SK-N-SH (cell line): ENCODE data around the gene BCL2L11. TPM values are rescaled to one million over a fixed set of nuclear protein-coding genes. Genes with fewer than 3 reads are reported as not detected.

ENCODE experiments used
- CTCF ChIA-PET: fragments of 300-600, 350-600 bp; formaldehyde crosslinking; extraction: SDS; loops from one replicate; lab custom pipeline; 2021; lab: Yijun Ruan, JAX
- POLR2A ChIA-PET: fragments of 350-600 bp; sonication (Branson Sonifier 250); formaldehyde crosslinking; extraction: SDS; loops from one replicate; lab custom pipeline; 2020; ENCODE audit warnings: antibody characterized with exemption, inconsistent platforms; lab: Yijun Ruan, JAX
- DNase-seq: peaks from one replicate; pipeline ENCODE4 v3.0.0; 2012
- H2AFZ ChIP-seq: fragments of 200-600 bp; sonication (generic); 2 replicates; pipeline ENCODE4 v1.8.1; 2016; ENCODE audit warnings: antibody characterized with exemption, mild to moderate bottlenecking, low read depth
- H3F3A ChIP-seq: fragments of 200-600 bp; sonication (generic); replicated peaks from 2 replicates; pipeline ENCODE3; 2016; ENCODE audit warnings: antibody characterized with exemption, mild to moderate bottlenecking; ENCODE audit not compliant: insufficient read depth
- H3K27ac ChIP-seq, 2 experiments: fragments of 200-500 bp in 1 of 2; fragments of 200-600 bp in 1 of 2; sonication (Bioruptor generic) in 1 of 2; sonication (generic), shearing (Covaris generic) in 1 of 2; 2 replicates each; pipeline versions ENCODE4 v1.5.1 to v1.6.1; 2014 to 2016; ENCODE audit warnings: low read depth in 2 of 2, inconsistent platforms in 1 of 2, low read length in 1 of 2, mild to moderate bottlenecking in 1 of 2, mixed read lengths in 1 of 2
- H3K27me3 ChIP-seq: fragments of 200-600 bp; sonication (generic), shearing (Covaris generic); 2 replicates; pipeline ENCODE4 v1.6.1; 2016; ENCODE audit warnings: mixed run types; ENCODE audit not compliant: insufficient read depth
- H3K36me3 ChIP-seq, 2 experiments: fragments of 200-500 bp in 1 of 2; fragments of 200-600 bp in 1 of 2; sonication (Bioruptor generic) in 1 of 2; sonication (generic) in 1 of 2; replicated peaks in 1 of 2; 2 replicates each; pipeline versions ENCODE3 to v1.5.1; 2014 to 2016; ENCODE audit warnings: low read length in 1 of 2, mild to moderate bottlenecking in 1 of 2; ENCODE audit not compliant: insufficient read depth in 2 of 2, control insufficient read depth in 1 of 2
- H3K4me1 ChIP-seq, 2 experiments: fragments of 200-500 bp in 1 of 2; fragments of 200-600 bp in 1 of 2; sonication (Bioruptor generic) in 1 of 2; sonication (generic), shearing (Covaris generic) in 1 of 2; 2 replicates each; pipeline versions ENCODE4 v1.5.1 to v1.6.1; 2014 to 2016; ENCODE audit warnings: low read depth in 1 of 2, low read length in 1 of 2, mixed run types in 1 of 2; ENCODE audit not compliant: insufficient read depth in 2 of 2, control insufficient read depth in 1 of 2
- H3K4me2 ChIP-seq: fragments of 200-600 bp; sonication (generic), shearing (Covaris generic); 2 replicates; pipeline ENCODE4 v1.6.1; 2017; ENCODE audit warnings: mixed run types
- H3K4me3 ChIP-seq, 2 experiments: fragments of 200-500 bp in 1 of 2; fragments of 200-600 bp in 1 of 2; sonication (Bioruptor generic) in 1 of 2; sonication (generic), shearing (Covaris generic) in 1 of 2; 2 replicates each; pipeline versions ENCODE4 v1.5.1 to v1.8.1; 2014 to 2016; ENCODE audit warnings: low read depth in 2 of 2, inconsistent platforms in 1 of 2, low read length in 1 of 2, mild to moderate bottlenecking in 1 of 2, mixed read lengths in 1 of 2, moderate library complexity in 1 of 2
- H3K79me2 ChIP-seq: fragments of 200-600 bp; sonication (generic); 2 replicates; pipeline ENCODE4 v1.8.1; 2017; ENCODE audit warnings: mild to moderate bottlenecking; ENCODE audit not compliant: insufficient read depth
- H3K9ac ChIP-seq: fragments of 200-600 bp; sonication (generic); 2 replicates; pipeline ENCODE4 v1.6.1; 2017; ENCODE audit warnings: mixed run types
- H3K9me2 ChIP-seq: fragments of 200-600 bp; sonication (generic); 2 replicates; pipeline ENCODE4 v1.6.1; 2017; ENCODE audit warnings: mixed run types
- H3K9me3 ChIP-seq: fragments of 200-600 bp; sonication (generic); 2 replicates; pipeline ENCODE4 v1.6.1; 2017; ENCODE audit warnings: mixed run types, mild to moderate bottlenecking, moderate library complexity
- H4K20me1 ChIP-seq: fragments of 200-600 bp; sonication (generic); 2 replicates; pipeline ENCODE4 v1.6.1; 2017; ENCODE audit warnings: mild to moderate bottlenecking, mixed run types; ENCODE audit not compliant: insufficient read depth
- CTCF ChIP-seq: fragments of 200-600 bp; sonication (generic); IDR thresholded peaks from 2 replicates; pipeline ENCODE4 v1.6.1; 2017; ENCODE audit warnings: antibody characterized with exemption, mild to moderate bottlenecking, moderate library complexity
- ELF1 ChIP-seq: IDR thresholded peaks from 2 replicates; pipeline ENCODE4 v1.4.0; 2012
- EZH2phosphoT487 ChIP-seq: fragments of 200-600 bp; sonication (generic); IDR thresholded peaks from 2 replicates; pipeline ENCODE4 v1.6.1; 2017; ENCODE audit warnings: low read depth, mixed run types, mild to moderate bottlenecking, antibody characterized with exemption, moderate library complexity, borderline replicate concordance
- FOXM1 ChIP-seq: IDR thresholded peaks from 2 replicates; pipeline ENCODE4 v1.4.0; 2012; ENCODE audit warnings: low read depth, mild to moderate bottlenecking
- GATA2 ChIP-seq: sonication (generic); formaldehyde crosslinking; IDR thresholded peaks from 2 replicates; pipeline ENCODE4 v1.5.0; 2020; ENCODE audit warnings: mild to moderate bottlenecking, missing genetic modification reagents
- JUND ChIP-seq: IDR thresholded peaks from 2 replicates; pipeline ENCODE4 v1.4.0; 2012
- MEF2A ChIP-seq: IDR thresholded peaks from 2 replicates; pipeline ENCODE4 v1.4.0; 2012; ENCODE audit warnings: low read depth, borderline replicate concordance
- MXI1 ChIP-seq: IDR thresholded peaks from 2 replicates; pipeline ENCODE4 v1.6.1; 2012; ENCODE audit warnings: mild to moderate bottlenecking, low read depth, low read length, improper control_type of control experiment
- NRF1 ChIP-seq: IDR thresholded peaks from 2 replicates; pipeline ENCODE4 v1.6.1; 2012; ENCODE audit warnings: low read depth, mild to moderate bottlenecking, low read length
- POLR2AphosphoS5 ChIP-seq: IDR thresholded peaks from 2 replicates; pipeline ENCODE4 v1.6.1; 2012; ENCODE audit warnings: low read depth, low read length
- RAD21 ChIP-seq: IDR thresholded peaks from 2 replicates; pipeline ENCODE4 v1.6.1; 2012; ENCODE audit warnings: mild to moderate bottlenecking, low read length
- RCOR1 ChIP-seq: fragments of 150-350 bp; IDR thresholded peaks from 2 replicates; pipeline ENCODE4 v1.6.1; 2017; ENCODE audit warnings: antibody characterized with exemption, low read length
- SIN3A ChIP-seq: IDR thresholded peaks from 2 replicates; pipeline ENCODE4 v1.6.1; 2012; ENCODE audit warnings: low read depth, mild to moderate bottlenecking, low read length, moderate library complexity, borderline replicate concordance
- SMC3 ChIP-seq: IDR thresholded peaks from 2 replicates; pipeline ENCODE4 v1.6.1; 2012; ENCODE audit warnings: low read depth, low read length, improper control_type of control experiment
- TCF12 ChIP-seq: IDR thresholded peaks from 2 replicates; pipeline ENCODE4 v1.4.0; 2012
- USF1 ChIP-seq: IDR thresholded peaks from 2 replicates; pipeline ENCODE4 v1.4.0; 2012; ENCODE audit warnings: low read depth, borderline replicate concordance
- USF2 ChIP-seq: fragments of 150-350 bp; IDR thresholded peaks from 2 replicates; pipeline ENCODE4 v1.6.1; 2017; ENCODE audit warnings: antibody characterized with exemption, low read length, low read depth, borderline replicate concordance
- YY1 ChIP-seq: IDR thresholded peaks from 2 replicates; pipeline ENCODE4 v1.4.0; 2012; ENCODE audit warnings: low read depth, mild to moderate bottlenecking
- WGBS: methylation state at CpG from one replicate; pipeline ENCODE4 v1.1.6; 2017; ENCODE audit warnings: low lambda C conversion rate; 5-methylcytosine and 5-hydroxymethylcytosine counted together
- polyA plus RNA-seq, 3 experiments: library from polyadenylated mRNA; depleted of rRNA; stranded (reverse); fragments of >200 nt; gene quantifications; 2 replicates each; pipeline ENCODE4 v1.2.3, GENCODE V29; 2012
- TF ChIP-seq, protein P1 (sequence below): IDR thresholded peaks from 2 replicates; pipeline ENCODE4 v1.4.0; 2012; ENCODE audit warnings: low read depth
- TF ChIP-seq, protein P2 (sequence below): IDR thresholded peaks from 2 replicates; pipeline ENCODE4 v1.4.0; 2012; ENCODE audit warnings: low read depth, borderline replicate concordance

BCL2L11 gene
- polyA plus RNA-seq, 1 of the 3 experiments (the other 2 are of a cell fraction): 3.3 TPM

- Histone ChIP-seq H3K9me3 (no peaks in the 10 kb centered on the region), H3K9ac (no peak overlapping the region), H3K27ac (no peak overlapping the region), H3K27me3 (no peaks in the 10 kb centered on the region), H3F3A (no peaks in the 10 kb centered on the region), H3K4me2 (no peak overlapping the region), H2AFZ (no peak overlapping the region), H4K20me1 (no peaks in the 10 kb centered on the region; the same call in 1 of the 2 replicates), H3K79me2 (0 out of 2 replicates have a peak, but pooled peaks cover 4% of the 10 kb centered on the region), H3K9me2 (no peaks in the 10 kb centered on the region), H3K4me1 (peaks cover 4 to 19% of the 10 kb centered on the region in 2 experiments; a peak in 2 of 4 replicates), H3K36me3 (peaks cover 0 to 29% of the 10 kb centered on the region in 2 experiments), H3K4me3 (no peak overlapping the region)
- CTCF ChIA-PET: no interaction called here
- no peak for DNase-seq
- POLR2A ChIA-PET: no interaction called here
- 97% methylated on average over 5 of the region's 5 CpGs for WGBS
- no peak for TF ChIP-seq SIN3A
- no peak for TF ChIP-seq RAD21
- TF ChIP-seq YY1: no peak
- no peak for TF ChIP-seq GATA2 (CRISPR knock-in tag)
- no peak for TF ChIP-seq RCOR1
- TF ChIP-seq USF1: no peak
- TF ChIP-seq MXI1: no peak
- TF ChIP-seq MEF2A: no peak
- TF ChIP-seq POLR2AphosphoS5: no peak
- TF ChIP-seq SMC3: no peak
- TF ChIP-seq, protein P1, sequence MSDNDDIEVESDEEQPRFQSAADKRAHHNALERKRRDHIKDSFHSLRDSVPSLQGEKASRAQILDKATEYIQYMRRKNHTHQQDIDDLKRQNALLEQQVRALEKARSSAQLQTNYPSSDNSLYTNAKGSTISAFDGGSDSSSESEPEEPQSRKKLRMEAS: no peak
- TF ChIP-seq ELF1: no peak
- TF ChIP-seq JUND: no peak
- no peak for TF ChIP-seq FOXM1
- no peak for TF ChIP-seq EZH2phosphoT487
- no peak for TF ChIP-seq NRF1
- no peak for TF ChIP-seq USF2
- TF ChIP-seq TCF12: no peak
- no peak for TF ChIP-seq CTCF
- TF ChIP-seq, protein P2, sequence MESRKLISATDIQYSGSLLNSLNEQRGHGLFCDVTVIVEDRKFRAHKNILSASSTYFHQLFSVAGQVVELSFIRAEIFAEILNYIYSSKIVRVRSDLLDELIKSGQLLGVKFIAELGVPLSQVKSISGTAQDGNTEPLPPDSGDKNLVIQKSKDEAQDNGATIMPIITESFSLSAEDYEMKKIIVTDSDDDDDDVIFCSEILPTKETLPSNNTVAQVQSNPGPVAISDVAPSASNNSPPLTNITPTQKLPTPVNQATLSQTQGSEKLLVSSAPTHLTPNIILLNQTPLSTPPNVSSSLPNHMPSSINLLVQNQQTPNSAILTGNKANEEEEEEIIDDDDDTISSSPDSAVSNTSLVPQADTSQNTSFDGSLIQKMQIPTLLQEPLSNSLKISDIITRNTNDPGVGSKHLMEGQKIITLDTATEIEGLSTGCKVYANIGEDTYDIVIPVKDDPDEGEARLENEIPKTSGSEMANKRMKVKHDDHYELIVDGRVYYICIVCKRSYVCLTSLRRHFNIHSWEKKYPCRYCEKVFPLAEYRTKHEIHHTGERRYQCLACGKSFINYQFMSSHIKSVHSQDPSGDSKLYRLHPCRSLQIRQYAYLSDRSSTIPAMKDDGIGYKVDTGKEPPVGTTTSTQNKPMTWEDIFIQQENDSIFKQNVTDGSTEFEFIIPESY: no peak
Measured at GRCh38 chr2:111138839-111139238, 18.1 kb downstream of the BCL2L11 start.
